Measurements from ENCODE around the gene GATA2. TPM values are rescaled to one million over a fixed set of nuclear protein-coding genes. Genes with fewer than 3 reads are reported as not detected.

GATA2 gene
- total RNA-seq, 1 donor from 2014 or later, result 60.4 TPM

GRCh38 chr3:128436214-128436613, 56.8 kb downstream of the GATA2 start:
- no peak for DNase-seq (ENCODE audit: low spot score in 2 of 2, unreplicated experiment in 2 of 2)
- H3K27me3 Mint-ChIP-seq (ENCODE audit: low read depth), result peaks cover 17% of the 10 kb centered on the region
- peaks cover 12% of the 10 kb centered on the region for H3K9me3 Mint-ChIP-seq
- no peaks in the 10 kb centered on the region for H3K36me3 Mint-ChIP-seq
- no peak overlapping the region for H3K4me3 Mint-ChIP-seq
- H3K4me1 Mint-ChIP-seq, result peaks cover 29% of the 10 kb centered on the region
- peak overlapping the region; percentile 74 for H3K27ac Mint-ChIP-seq
- no peak for TF ChIP-seq CTCF (IDR thresholded peaks at IDR 0.05; ENCODE audit: unreplicated experiment)

DNA sequence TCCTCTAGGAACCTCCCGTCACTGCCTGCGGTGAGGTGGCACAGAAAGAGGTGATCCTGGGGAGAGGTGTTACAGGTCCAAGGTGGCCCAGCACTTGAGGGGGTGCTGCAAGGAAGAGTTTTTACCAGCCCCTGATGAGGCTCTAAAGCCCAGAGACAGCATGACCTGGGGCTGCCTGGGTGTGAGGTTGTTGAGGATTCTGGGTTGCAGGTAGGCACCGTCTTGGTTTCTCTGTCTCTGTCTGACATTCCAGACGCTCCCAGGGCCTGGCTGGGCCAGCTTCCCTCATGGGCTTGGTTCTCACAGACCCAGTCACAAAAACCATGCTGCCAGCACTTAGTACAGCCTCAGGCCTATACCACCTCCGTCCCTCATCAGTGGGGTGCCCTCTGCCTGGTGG, 57.4 kb downstream of the GATA2 start:
- peaks cover 12% of the 10 kb centered on the region for H3K9me3 Mint-ChIP-seq
- no peaks in the 10 kb centered on the region for H3K36me3 Mint-ChIP-seq
- H3K27me3 Mint-ChIP-seq (ENCODE audit: low read depth), result peaks cover 18% of the 10 kb centered on the region
- H3K4me1 Mint-ChIP-seq, result peaks cover 29% of the 10 kb centered on the region
- no peak overlapping the region for H3K4me3 Mint-ChIP-seq
- H3K27ac Mint-ChIP-seq, result peak overlapping the region; percentile 74
- TF ChIP-seq CTCF (IDR thresholded peaks at IDR 0.05; ENCODE audit: unreplicated experiment), result no peak
- no peak for DNase-seq (ENCODE audit: low spot score in 2 of 2, unreplicated experiment in 2 of 2)

GRCh38 chr3:128435058-128435457, 57.9 kb downstream of the GATA2 start:
- peak overlapping the region; percentile 64 for H3K27ac Mint-ChIP-seq
- peaks cover 12% of the 10 kb centered on the region for H3K9me3 Mint-ChIP-seq
- H3K27me3 Mint-ChIP-seq (ENCODE audit: low read depth), result peaks cover 20% of the 10 kb centered on the region
- peak overlapping the region; percentile 20 for H3K4me3 Mint-ChIP-seq
- no peak for TF ChIP-seq CTCF (IDR thresholded peaks at IDR 0.05; ENCODE audit: unreplicated experiment)
- H3K36me3 Mint-ChIP-seq, result no peaks in the 10 kb centered on the region
- H3K4me1 Mint-ChIP-seq, result peaks cover 29% of the 10 kb centered on the region
- no peak for DNase-seq (ENCODE audit: low spot score in 2 of 2, unreplicated experiment in 2 of 2)

DNA sequence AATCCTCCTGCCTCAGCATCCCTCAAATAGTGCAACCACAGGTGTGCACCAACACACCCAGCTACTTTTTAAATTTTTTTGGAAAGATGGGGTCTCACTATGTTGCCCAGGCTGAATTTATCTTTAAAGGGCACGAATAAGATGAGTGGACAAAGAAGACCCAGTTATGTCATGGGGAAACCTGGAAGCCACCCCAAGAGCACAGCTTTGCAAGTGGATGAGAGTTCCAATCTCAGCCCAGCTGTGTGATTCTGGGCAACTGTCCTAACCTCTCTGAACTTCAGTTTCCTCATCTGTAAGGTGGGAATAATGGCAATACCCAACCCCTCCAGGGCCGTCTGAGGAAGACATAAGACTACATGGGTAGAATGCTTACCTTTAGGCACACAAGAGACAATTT, 58.5 kb downstream of the GATA2 start:
- Mint-ChIP-seq H3K4me1 (peaks cover 29% of the 10 kb centered on the region), H3K9me3 (peaks cover 12% of the 10 kb centered on the region), H3K36me3 (no peaks in the 10 kb centered on the region), H3K27me3 (ENCODE audit: low read depth) (peaks cover 16% of the 10 kb centered on the region), H3K27ac (no peak overlapping the region), H3K4me3 (no peak overlapping the region)
- no peak for TF ChIP-seq CTCF (IDR thresholded peaks at IDR 0.05; ENCODE audit: unreplicated experiment)
- no peak for DNase-seq (ENCODE audit: low spot score in 2 of 2, unreplicated experiment in 2 of 2)

DNA sequence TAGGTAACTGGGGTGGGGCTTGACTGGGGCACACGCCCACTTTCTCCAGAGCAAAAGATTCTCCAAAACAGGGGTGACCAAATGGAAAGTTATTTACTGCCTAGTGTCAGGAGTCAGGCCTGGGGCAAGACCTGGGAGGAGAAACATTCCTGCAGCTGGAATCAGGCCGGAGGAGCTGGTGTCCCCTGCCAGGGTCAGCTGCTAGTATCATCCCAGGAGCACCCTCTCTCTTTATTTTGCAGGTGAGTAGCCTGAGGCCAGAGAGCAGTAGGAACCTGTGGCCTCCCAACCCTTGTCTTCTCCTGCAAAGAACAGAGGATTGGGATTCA, 59.2 kb downstream of the GATA2 start:
- peaks cover 18% of the 10 kb centered on the region for H3K27me3 Mint-ChIP-seq (ENCODE audit: low read depth)
- no peak for DNase-seq (ENCODE audit: low spot score in 2 of 2, unreplicated experiment in 2 of 2)

More for the DNA sequence above, 59.2 kb downstream of the GATA2 start:
- Mint-ChIP-seq H3K36me3 (no peaks in the 10 kb centered on the region), H3K4me3 (peak overlapping the region; percentile 54), H3K27ac (peak overlapping the region; percentile 12), H3K4me1 (peaks cover 29% of the 10 kb centered on the region), H3K9me3 (peaks cover 12% of the 10 kb centered on the region)
- no peak for TF ChIP-seq CTCF (IDR thresholded peaks at IDR 0.05; ENCODE audit: unreplicated experiment)

Measured in mesothelial cell of epicardium (in vitro differentiated cells).